Iris pigment epithelial cell (primary cell): Measurements from ENCODE around the gene ITGA11.

Experiments
- DNase-seq: peaks from one replicate; pipeline ENCODE4 v3.0.0-alpha.2; 2011; ENCODE audit warnings: low read depth

ITGA11 gene

GRCh38 chr15:68265081-68265480 lies 166.9 kb downstream of the ITGA11 start:
- DNase-seq, result no peak

GRCh38 chr15:68264282-68264681 lies 167.7 kb downstream of the ITGA11 start:
- no peak for DNase-seq

- DNase-seq, result no peak
These were observed 169.2 kb downstream of the ITGA11 start for GRCh38 chr15:68262514-68263356.

- no peak for DNase-seq
These were observed 170.0 kb downstream of the ITGA11 start for GRCh38 chr15:68261980-68262379.

- DNase-seq, result no peak
These were observed 170.7 kb downstream of the ITGA11 start for GRCh38 chr15:68261241-68261640.

- no peak for DNase-seq
These were observed 172.1 kb downstream of the ITGA11 start for GRCh38 chr15:68259883-68260282.

- no peak for DNase-seq
These were observed 173.3 kb downstream of the ITGA11 start for GRCh38 chr15:68258692-68259091.

- peak; percentile 89 for DNase-seq
These were observed 175.1 kb downstream of the ITGA11 start for GRCh38 chr15:68256675-68257450.

GRCh38 chr15:68252925-68253534 lies 178.9 kb downstream of the ITGA11 start:
- peak; percentile 80 for DNase-seq

- DNase-seq, result no peak
These were observed 182.8 kb downstream of the ITGA11 start for GRCh38 chr15:68249058-68249713.
